Astrocyte of the hippocampus (primary cell): ENCODE results near the gene TEAD3.
"Not testable (repeated sequence)": the region's sequence is repeated elsewhere in the genome, so short reads cannot be mapped to it uniquely, and the experiment has no call there.

ENCODE experiments used
- DNase-seq: peaks from one replicate; pipeline ENCODE4 v3.0.0; 2011; ENCODE audit warnings: low read depth, low spot score

The TEAD3 gene

GRCh38 chr6:35451354-35452182 lies 45.3 kb downstream of the TEAD3 start:
- DNase-seq, result no peak

GRCh38 chr6:35449287-35449881 lies 47.5 kb downstream of the TEAD3 start:
- DNase-seq, result peak; percentile 80

DNA sequence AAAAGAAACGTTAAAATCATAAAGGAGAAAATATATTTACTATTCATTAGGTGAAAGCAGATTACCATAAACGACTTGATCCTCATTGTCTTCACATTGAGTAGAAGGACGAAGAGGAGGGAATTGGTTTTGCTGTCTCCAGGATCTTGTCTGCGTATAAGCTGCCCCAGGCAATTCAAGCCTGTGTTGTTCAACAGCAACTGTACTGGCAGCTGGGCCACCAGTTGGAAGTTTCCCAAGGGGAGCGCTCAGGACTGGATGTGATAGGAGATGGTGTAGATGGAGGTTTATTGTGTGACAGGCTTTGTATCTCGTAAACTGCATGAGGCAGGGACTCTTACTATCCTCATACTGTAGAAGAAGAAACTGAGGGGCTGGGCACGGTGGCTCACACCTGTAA lies 48.7 kb downstream of the TEAD3 start:
- DNase-seq, result no peak

GRCh38 chr6:35445691-35446090 lies 51.2 kb downstream of the TEAD3 start:
- no peak for DNase-seq

DNA sequence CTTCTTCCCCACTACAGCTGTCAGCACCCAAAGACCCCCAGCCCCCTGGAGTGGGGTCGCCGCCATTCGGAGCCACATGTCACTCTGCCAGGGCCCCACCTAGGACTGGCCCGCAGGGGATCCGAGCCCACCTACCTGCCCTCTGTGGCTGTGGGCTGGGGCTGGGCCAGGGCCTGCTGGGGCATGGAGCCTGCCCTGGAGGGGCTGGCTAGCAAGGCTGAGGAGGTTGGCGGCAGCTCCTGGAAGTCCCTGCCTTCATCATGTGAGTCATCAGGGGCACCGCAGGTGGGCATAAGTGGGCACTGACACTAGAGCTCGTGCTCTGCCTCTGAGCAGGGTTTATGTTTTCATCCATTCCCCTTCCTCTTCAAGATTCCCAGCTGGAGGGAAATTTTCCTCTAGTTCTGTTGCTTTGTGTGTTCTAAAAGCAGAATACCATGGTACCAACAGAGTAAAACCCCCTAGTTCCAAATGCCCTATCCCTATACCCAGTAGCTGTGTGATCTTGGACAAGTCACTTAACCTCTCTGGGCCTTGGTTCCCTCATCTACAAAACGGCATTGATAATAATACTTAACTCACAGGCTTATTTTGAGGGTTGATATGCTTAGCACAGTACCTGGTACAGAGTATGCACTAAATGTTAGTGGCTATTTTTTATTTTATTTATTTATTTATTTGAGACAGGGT lies 53.4 kb downstream of the TEAD3 start:
- peak; percentile 31 for DNase-seq

GRCh38 chr6:35442693-35443092 lies 54.2 kb downstream of the TEAD3 start:
- DNase-seq, result no peak

DNA sequence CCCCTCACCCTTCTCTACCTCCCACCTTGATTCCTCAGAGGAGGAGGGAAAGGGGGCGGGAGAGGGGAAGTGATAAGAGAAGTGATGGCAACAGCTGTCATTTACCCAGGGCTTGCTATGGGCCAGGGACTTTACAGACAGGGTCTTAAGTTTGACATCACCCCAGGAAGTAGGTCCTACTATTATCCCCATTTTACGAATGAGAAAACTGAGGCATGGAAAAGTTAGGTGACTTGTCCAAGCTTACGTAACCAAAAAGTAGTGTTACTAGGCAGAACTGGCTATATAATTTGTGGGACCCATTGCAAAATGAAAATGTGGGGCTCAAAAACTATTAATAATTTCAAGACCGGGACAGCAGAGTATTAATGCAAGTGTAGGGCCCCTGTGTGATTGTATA lies 55.2 kb downstream of the TEAD3 start:
- no peak for DNase-seq

DNA sequence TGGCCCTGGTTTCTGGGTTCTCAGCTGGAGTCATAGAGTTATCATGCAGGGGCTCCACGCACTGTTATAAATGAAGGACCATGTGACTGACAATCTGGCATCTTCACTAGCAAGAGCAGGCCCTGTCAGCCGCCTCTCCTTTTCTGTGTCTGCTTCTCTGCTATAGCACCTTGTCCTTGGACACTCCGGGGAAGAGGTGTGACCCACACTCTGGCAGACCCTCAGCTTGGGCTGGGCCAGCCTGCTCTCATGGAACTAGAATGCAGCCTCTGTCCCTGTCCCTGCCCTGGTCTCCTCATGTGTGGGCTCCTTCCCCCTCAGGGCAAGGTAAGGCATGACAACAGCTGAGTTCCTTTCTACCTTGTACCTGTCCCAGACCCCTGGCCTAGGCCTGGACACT lies 55.7 kb downstream of the TEAD3 start:
- DNase-seq, result no peak

- no peak for DNase-seq
These were observed 57.6 kb downstream of the TEAD3 start for GRCh38 chr6:35439308-35439707.

GRCh38 chr6:35438378-35439065 lies 58.4 kb downstream of the TEAD3 start:
- not testable (repeated sequence) for DNase-seq

DNA sequence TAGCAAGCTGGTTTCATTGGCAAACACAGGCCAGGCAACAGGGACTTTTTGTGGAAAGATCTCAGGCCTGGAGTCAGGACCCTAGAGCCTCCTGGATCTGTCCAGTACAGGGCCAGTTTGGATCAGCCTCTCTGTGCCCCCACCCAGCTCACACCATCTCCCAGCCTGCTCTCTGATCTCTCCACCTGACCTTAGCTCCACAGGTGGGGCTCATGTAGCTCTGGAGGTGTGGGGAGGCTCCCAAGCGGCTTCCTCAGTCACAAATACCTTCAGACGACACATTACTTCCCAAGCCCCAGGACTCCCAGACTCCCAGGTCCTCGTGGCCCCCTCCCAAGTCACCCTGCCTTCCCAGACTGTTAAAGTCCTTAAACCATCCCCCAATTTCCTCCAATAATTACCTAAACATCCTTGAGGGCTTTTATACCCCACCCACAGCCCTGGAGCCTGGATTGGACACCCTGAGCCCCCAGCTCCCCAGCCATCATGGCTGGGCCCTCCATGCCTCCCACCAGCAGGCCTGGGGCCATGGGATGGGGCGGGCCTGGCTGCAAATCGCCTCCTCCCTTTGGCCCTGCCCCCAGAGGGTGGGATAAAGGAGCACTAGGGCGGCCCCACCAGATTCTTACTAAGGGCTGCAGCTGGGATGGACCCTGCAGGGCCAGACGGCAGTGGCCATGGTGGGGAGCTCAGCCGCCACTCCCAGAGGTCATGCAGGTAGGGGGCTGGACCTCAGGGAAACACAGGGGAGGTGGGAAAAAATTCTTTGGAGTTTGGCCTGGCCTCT lies 60.6 kb downstream of the TEAD3 start:
- DNase-seq, result no peak

GRCh38 chr6:35435074-35435837 lies 61.6 kb downstream of the TEAD3 start:
- no peak for DNase-seq

GRCh38 chr6:35432702-35433101 lies 64.2 kb downstream of the TEAD3 start:
- not testable (repeated sequence) for DNase-seq

GRCh38 chr6:35432291-35432690 lies 64.6 kb downstream of the TEAD3 start:
- no peak for DNase-seq

- DNase-seq, result no peak
These were observed 67.4 kb downstream of the TEAD3 start for GRCh38 chr6:35429463-35429862.

GRCh38 chr6:35428421-35429149 lies 68.3 kb downstream of the TEAD3 start:
- DNase-seq, result no peak

DNA sequence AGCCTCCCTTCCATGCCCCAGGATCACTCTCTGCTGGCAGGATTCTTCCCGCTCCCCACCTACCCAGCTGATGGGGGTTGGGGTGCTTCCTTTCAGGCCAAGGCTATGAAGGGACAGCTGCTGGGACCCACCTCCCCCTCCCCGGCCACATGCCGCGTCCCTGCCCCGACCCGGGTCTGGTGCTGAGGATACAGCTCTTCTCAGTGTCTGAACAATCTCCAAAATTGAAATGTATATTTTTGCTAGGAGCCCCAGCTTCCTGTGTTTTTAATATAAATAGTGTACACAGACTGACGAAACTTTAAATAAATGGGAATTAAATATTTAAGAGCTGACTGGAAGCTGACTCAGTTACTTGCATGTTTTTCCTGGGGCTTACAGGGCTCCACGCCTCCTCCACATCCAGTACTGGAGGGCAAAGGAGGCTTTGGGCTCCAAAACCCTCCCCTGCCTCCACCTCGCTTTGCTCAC lies 69.0 kb downstream of the TEAD3 start:
- DNase-seq, result peak; percentile 61

DNA sequence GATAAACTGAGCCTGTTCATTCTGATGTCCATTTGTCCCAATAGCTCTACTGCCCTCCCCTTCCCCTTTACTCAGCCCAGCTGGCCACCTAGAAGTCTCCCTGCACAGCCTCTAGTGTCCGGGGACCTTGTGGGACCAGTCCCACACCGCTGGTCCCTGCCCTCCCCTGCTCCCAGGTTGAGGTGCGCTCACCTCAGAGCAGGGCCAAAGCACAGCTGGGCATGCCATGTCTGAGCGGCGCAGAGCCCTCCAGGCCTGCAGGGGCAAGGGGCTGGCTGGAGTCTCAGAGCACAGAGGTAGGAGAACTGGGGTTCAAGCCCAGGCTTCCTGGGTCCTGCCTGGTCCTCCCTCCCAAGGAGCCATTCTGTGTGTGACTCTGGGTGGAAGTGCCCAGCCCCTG lies 69.4 kb downstream of the TEAD3 start:
- DNase-seq, result no peak

DNA sequence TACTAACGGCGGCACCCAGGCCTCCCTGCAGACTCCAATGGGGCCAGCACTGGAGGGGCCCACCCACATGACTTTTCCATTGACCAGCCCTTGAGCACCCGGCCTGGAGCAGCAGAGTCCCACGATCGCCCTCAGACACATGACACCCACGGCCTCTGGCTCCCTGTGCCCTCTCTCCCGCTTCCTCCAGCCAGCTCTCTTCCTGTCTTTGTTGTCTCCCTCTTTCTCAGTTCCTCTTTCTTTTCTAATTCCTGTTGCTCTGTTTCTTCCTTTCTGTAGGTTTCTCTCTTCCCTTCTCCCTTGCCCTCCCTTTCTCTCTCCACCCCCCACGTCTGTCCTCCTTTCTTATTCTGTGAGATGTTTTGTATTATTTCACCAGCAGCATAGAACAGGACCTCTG lies 70.8 kb downstream of the TEAD3 start:
- DNase-seq, result no peak

GRCh38 chr6:35425284-35425683 lies 71.6 kb downstream of the TEAD3 start:
- DNase-seq, result peak; percentile 94
